GM21526 (cell line): ENCODE data around the gene MLPH.

Experiments used
- ATAC-seq: cut with Tn5 transposase; IDR thresholded peaks from one replicate; pipeline ENCODE4 v1.9.1; 2021; ENCODE audit warnings: moderate library complexity; ENCODE audit not compliant: unreplicated experiment, low FRiP score

MLPH gene

GRCh38 chr2:237486819-237487448 lies at the start of gene MLPH:
MLPH (plus strand) TSS chr2:237487251; CDS start chr2:237493427, 6,176 bp downstream.
- ATAC-seq, result no peak

GRCh38 chr2:237437566-237437965 lies 49.5 kb upstream of the MLPH start:
- no peak for ATAC-seq

- ATAC-seq, result no peak
Observed at GRCh38 chr2:237438080-237438940, 48.7 kb upstream of the MLPH start.

DNA sequence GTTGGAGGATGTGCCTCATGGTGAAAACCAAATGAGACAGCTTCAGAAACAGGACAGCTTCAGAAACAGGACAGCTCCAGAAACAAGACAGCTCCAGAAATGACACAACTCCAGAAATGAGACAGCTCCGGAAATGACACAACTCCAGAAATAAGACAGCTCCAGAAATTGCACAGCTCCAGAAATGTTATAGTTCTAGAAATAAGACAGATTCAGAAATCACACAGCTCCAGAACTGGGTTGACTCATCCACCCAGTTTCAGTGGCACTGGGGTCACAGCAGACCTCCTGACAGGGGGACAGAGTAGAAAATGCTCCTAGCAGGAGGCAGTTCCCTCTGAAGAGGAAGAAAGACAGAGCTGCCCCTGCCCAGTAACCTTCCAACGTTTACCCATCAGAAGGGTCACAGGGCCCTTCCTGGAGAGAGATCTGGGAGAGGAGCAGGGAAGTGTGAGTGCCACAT lies 46.2 kb upstream of the MLPH start:
- no peak for ATAC-seq

DNA sequence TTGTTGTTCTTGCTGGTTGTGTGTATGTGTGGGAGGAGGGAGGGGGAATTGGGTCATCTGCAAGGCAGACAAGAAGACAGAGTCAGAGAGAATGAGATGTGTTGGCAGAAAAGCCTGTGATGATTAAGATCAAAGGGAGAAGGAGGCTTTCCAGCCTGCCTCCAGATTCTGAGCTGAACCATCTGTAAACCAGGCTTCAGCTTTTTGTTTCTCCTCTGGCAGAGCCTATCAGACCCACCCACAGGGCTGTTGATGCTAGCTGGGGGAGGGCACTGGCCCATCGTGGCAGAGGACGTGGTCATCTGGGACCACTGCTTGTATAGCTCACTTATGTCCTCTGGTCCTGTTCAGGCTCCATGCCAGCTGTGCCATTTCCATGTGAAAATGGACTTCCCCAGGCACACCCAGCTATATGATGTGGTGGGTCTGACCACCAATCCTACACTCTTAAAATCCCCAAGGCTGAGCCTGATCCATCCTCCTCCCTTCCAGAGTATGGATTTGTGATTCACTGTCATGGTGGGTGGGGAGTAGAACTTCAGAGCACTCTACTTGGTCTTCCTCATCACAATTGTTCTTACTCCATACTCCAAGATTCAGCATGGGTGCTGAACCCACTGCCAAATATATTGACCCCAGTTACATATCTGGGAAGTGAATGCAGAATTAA lies 45.3 kb upstream of the MLPH start:
- ATAC-seq, result no peak

DNA sequence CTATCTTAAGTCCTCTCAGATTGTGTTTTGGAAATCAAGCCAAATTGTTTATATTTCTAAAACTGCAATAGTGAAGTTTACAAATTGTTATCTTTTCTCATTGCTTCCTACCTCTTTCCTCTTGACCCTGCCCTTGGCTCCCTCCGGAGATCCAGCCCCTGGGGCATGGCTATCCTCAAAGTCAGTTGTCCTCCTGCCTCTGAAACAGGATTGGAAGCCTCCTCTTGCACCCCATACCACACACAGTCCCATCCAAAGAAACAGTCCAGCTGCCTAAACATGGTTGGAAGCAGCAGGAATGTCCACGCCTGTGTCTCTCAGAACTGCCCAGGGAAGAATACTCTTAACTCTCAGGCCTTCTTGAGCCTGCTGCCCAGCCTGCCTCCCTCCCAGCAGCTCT lies 43.0 kb upstream of the MLPH start:
- no peak for ATAC-seq

GRCh38 chr2:237445611-237446337 lies 41.3 kb upstream of the MLPH start:
- no peak for ATAC-seq

DNA sequence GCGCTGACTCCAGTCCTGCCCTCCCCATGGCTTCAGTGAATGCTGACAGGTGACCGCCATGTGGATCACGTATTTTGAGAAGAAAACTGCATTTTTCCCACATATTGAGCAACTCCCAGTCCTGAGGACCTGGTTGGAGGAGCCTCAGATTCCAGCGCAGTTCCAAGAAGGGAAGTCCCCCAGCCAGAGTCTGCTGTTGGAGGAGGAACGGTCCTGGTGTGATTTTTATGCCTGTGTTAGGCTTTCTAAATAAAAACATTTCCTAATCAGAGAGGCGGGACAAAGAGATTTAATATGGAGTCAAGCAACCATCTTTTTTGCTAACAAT lies 40.7 kb upstream of the MLPH start:
- ATAC-seq, result no peak

DNA sequence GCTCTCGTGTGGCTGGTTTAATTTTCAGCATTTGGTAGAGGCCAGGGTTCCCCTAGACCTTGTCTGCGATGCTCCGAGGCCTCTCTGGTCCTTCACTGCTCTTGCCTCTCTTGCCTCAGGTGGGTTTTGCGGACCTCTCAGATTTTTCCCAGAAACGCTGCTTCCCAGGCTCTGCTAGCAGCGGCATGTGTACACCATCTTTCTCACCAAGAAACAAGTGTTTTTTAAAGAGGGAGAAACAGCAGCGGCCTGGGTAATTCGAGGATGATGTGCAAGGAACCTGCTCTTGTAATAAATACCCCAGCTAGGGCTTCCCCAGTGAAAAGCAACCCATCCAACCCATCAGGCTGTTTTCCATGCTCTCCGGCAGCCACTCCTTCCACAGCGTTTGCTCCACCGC lies 39.6 kb upstream of the MLPH start:
- ATAC-seq, result no peak

DNA sequence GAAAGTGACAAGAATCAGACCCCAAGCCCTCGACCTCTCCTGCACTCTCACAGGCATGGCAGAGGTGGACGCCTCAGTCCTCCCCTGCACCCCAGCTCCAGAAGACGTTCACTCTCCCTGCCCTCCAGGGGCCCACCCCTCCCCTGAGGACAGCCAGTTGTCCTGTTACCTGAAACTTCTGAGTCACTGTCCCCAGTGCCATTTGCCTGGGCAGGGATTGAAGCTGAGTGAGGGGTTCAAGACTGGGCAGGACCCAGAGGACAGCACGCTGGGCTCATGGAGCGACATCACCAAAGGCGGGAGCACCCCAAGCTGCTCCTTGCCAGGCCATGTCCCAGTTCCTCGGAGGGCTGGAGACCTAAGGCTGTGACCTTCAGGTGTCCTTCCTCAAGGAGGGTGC lies 38.9 kb upstream of the MLPH start:
- no peak for ATAC-seq

GRCh38 chr2:237448626-237449025 lies 38.4 kb upstream of the MLPH start:
- no peak for ATAC-seq

GRCh38 chr2:237449193-237449881 lies 37.7 kb upstream of the MLPH start:
- ATAC-seq, result no peak

DNA sequence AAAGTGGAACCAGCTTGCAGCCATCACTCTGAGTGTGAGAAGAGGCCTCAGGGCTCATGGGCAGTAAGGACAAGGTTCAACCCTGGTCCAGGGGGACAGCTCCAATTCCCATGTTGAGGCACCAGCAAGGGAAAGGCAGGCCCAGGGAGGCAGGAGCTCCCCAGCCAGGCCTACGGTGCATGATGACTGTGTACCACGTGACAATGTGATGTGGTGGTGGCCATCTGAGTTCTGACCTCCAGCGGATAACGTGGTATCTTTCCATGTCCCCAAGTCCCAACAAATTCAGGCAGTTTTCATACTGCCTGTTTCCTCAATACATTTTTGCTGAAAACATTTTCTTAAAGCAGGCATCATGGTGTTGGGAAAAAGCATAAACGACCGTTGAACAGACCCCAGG lies 36.9 kb upstream of the MLPH start:
- ATAC-seq, result no peak

DNA sequence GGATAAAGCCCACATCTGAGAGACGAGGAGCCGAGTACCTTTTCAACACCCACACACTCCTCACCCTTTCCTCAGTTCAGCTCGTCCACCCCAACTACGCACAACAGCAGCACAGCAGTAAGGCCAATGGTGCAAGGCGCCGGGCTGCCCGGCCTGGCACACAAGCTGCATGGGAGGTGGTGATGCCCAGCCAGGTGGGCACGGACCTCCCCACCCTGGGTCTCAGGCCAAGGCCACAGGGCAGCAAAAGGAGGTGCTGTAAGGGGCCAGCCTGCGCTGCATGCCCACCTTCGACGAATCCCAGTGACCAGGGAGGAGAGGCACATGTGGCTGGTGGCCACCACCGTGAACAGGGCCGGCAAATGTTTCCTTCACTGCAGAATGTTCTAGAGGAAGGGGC lies 36.5 kb upstream of the MLPH start:
- ATAC-seq, result no peak

- no peak for ATAC-seq
Observed at GRCh38 chr2:237451643-237452469, 35.2 kb upstream of the MLPH start.

- no peak for ATAC-seq
Observed at GRCh38 chr2:237452861-237453260, 34.2 kb upstream of the MLPH start.

- no peak for ATAC-seq
Observed at GRCh38 chr2:237453671-237454070, 33.4 kb upstream of the MLPH start.

DNA sequence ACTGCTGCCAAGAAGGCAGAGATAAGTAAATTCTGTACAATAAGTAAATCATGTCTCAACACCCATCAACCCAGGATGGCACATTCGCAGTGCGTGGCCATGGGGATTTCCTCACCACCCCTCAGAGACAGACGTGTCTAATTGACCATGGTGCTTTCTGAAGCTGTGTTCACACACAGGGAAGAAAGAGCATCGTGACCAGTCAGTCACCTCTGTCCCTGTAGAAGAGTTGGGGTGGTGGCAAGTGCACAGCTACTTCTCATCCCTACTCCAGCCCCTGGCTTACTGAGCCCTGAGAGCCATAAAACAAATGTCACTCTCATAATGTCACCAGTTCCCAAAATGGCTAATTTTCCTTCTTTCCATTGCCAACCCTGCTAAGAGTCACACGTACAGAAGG lies 31.3 kb upstream of the MLPH start:
- no peak for ATAC-seq

- ATAC-seq, result no peak
Observed at GRCh38 chr2:237456200-237456843, 30.7 kb upstream of the MLPH start.
